Ectodermal cell (in vitro differentiated cells): ENCODE data around the gene NUP50.

Experiments
- H3K27ac ChIP-seq: 2 replicates; pipeline ENCODE4 v1.7.0; 2013; ENCODE audit warnings: mild to moderate bottlenecking, low read depth, low read length; ENCODE audit not compliant: insufficient read depth, poor library complexity, severe bottlenecking
- H3K27me3 ChIP-seq: 2 replicates; pipeline ENCODE4 v1.7.0; 2013; ENCODE audit warnings: mild to moderate bottlenecking, low read length; ENCODE audit not compliant: insufficient read depth, control insufficient read depth, poor library complexity, severe bottlenecking
- H3K36me3 ChIP-seq: one replicate; pipeline ENCODE4 v1.7.0; 2013; ENCODE audit warnings: low read length; ENCODE audit not compliant: control insufficient read depth, insufficient read depth
- H3K4me1 ChIP-seq: one replicate; pipeline ENCODE4 v1.7.0; 2013; ENCODE audit warnings: low read length; ENCODE audit not compliant: control insufficient read depth, insufficient read depth
- H3K4me3 ChIP-seq: 2 replicates; pipeline ENCODE4 v1.7.0; 2013; ENCODE audit warnings: low read depth, low read length, control low read depth; ENCODE audit not compliant: insufficient read depth
- H3K9me3 ChIP-seq: 2 replicates; pipeline ENCODE4 v1.7.0; 2013; ENCODE audit warnings: mild to moderate bottlenecking, low read length, moderate library complexity; ENCODE audit not compliant: control insufficient read depth
- WGBS, 2 experiments: methylation state at CpG; one replicate each; pipeline ENCODE4 v1.1.7; 2013; ENCODE audit warnings: missing lambda C conversion rate in 2 of 2; 5-methylcytosine and 5-hydroxymethylcytosine counted together

NUP50 gene

DNA sequence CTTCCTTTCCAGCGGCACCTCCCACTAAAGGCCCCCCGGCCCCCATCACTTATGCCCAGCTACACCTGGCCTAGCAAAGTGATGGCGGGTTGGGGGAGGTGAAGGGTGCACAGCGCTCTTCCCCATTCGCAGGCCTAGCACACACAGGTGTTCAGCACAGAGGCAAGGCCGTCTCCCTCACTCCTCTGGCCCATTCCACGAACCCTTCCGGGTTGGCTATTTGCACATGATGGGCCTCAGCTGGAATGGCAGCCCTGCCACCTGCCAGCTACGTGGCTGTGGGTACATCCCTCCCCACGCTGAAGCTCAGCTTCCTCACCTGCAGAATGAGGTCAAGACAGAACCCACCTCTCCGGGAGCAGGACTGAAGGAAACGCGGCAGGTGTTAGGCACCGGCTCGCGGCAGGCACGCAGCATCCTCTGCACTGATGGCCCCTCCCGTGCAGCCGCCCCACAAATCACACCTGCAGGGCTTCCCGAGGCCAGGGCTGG is 72.2 kb downstream of the NUP50 start:
- Histone ChIP-seq H3K27me3 (peaks cover 11% of the 10 kb centered on the region), H3K9me3 (no peaks in the 10 kb centered on the region), H3K4me3 (no peak overlapping the region), H3K36me3 (no peaks in the 10 kb centered on the region), H3K4me1 (peaks cover 17% of the 10 kb centered on the region), H3K27ac (no peak overlapping the region)
- 94% methylated on average over 20 of the region's 20 CpGs for WGBS, 2 experiments

DNA sequence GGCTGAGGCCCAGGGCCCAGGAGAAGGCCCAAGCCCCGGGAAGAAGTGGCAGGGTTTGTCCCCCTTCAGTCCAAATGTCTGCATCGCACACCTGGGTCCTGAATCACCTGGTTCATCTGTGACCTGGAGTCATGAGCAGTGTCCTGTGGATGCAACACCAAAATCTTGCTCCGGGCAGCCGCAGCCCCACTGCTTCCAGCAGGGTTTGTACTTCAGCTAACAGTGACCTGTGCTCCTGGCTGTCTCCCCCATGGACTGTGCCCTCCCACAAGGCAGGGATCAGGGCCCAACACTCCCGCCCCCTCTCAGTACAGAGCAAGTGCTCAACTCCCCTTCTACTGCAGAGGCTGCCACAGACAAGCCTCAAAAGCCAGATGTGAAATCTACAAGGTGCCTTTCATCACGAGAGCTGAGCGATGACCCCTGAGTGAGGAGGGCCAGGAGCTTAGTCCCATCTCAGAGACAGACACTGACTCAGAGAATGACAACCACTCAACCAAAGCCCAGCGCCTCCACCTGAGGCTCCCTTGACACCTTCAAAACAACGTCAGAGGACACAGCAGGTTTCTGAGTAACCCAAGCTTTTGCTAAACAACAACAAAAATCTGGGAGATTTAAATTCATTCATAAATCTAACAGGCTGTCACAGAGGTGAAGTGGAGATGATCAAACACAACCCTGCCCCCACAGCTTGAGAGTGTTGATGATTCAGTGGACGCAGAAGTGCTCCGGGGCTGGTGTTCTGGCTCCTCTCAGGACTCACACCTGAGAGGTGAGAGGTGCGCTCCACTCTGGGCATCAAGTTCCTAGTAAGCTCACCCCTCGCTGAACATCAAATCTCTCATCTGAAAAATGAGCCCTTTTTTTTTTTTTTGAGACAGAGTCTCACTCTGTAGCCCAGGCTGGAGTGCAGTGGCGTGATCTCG is 73.6 kb downstream of the NUP50 start:
- no peaks in the 10 kb centered on the region for H3K9me3 ChIP-seq
- 90 to 91% methylated on average over 15 of the region's 15 CpGs for WGBS, 2 experiments
- peaks cover 17% of the 10 kb centered on the region for H3K4me1 ChIP-seq
- peaks cover 22% of the 10 kb centered on the region for H3K27me3 ChIP-seq
- H3K27ac ChIP-seq = no peak overlapping the region
- no peak overlapping the region for H3K4me3 ChIP-seq
- H3K36me3 ChIP-seq = no peaks in the 10 kb centered on the region
